Fibroblast of mammary gland (primary cell): Measurements from ENCODE around the gene CLCN6.

Experiments used
- DNase-seq: peaks from one replicate; pipeline ENCODE4 v3.0.0-alpha.2; 2010; ENCODE audit warnings: low read depth
- H3K4me3 ChIP-seq: 2 replicates; pipeline ENCODE4 v1.5.1; 2011; ENCODE audit warnings: low read depth, mild to moderate bottlenecking, low read length, moderate library complexity; ENCODE audit not compliant: control insufficient read depth
- CTCF ChIP-seq: conservative IDR thresholded peaks from 2 replicates; pipeline ENCODE4 v1.5.1; 2011; ENCODE audit warnings: low read depth, low read length, inconsistent platforms; ENCODE audit not compliant: control insufficient read depth, insufficient read depth

CLCN6 gene

GRCh38 chr1:11860083-11860482 is 54.1 kb downstream of the CLCN6 start:
- no peak for DNase-seq
- H3K4me3 ChIP-seq, result no peak overlapping the region
- TF ChIP-seq CTCF, result no peak

GRCh38 chr1:11860587-11860986 is 54.6 kb downstream of the CLCN6 start:
- no peak overlapping the region for H3K4me3 ChIP-seq
- no peak for TF ChIP-seq CTCF
- no peak for DNase-seq

- no peak for TF ChIP-seq CTCF
- H3K4me3 ChIP-seq, result no peak overlapping the region
- no peak for DNase-seq
Measured at GRCh38 chr1:11862890-11863289, 56.9 kb downstream of the CLCN6 start.

GRCh38 chr1:11868331-11868980 is 62.5 kb downstream of the CLCN6 start:
- TF ChIP-seq CTCF, result no peak
- H3K4me3 ChIP-seq, result no peak overlapping the region
- no peak for DNase-seq

GRCh38 chr1:11869104-11869503 is 63.1 kb downstream of the CLCN6 start:
- no peak overlapping the region for H3K4me3 ChIP-seq
- TF ChIP-seq CTCF, result no peak

GRCh38 chr1:11869650-11870207 is 63.7 kb downstream of the CLCN6 start:
- no peak overlapping the region for H3K4me3 ChIP-seq
- no peak for TF ChIP-seq CTCF
- DNase-seq, result no peak

More at GRCh38 chr1:11869104-11869503, 63.1 kb downstream of the CLCN6 start:
- DNase-seq, result no peak
